Measurements from ENCODE around the gene MAMSTR.
"Not testable (repeated sequence)": the region's sequence is repeated elsewhere in the genome, so short reads cannot be mapped to it uniquely, and the experiment has no call there.

The MAMSTR gene

DNA sequence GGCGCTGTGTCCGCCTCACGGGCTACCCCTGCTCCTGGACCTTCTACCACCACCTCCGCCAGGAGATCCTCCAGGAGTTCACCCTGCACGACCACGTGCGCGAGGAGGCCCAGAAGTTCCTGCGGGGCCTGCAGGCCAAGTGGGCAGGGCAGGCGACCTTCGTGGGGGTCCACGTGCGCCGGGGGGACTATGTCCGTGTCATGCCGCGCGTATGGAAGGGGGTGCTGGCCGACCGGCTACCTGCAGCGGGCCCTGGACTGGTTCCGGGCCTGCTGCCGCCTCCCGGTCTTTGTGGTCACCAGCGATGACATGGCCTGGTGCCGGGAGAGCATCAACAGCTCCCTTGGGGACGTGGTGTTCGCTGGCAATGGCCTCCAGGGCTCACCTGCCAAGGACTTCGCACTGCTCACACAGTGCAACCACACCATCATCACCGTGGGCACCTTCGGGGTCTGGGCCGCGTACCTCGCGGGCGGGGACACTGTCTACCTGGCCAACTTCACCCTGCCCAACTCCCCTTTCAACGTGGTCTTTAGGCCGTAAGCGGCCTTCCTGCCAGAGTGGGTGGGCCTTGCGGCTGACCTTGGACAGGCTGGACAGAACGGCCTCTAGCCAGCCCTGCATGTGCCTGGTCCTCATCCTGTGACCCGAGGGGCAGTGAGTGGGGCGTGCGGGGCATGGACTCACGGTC lies 38.9 kb downstream of the MAMSTR start:
- no peaks in the 10 kb centered on the region for H3K9me2 ChIP-seq (replicated peaks; ENCODE audit: low read depth, low read length)
- no peaks in the 10 kb centered on the region for H3K79me2 ChIP-seq (ENCODE audit: insufficient read depth, low read length)
- H4K20me1 ChIP-seq (ENCODE audit: insufficient read depth, low read length, poor library complexity, severe bottlenecking), result no peaks in the 10 kb centered on the region
- no peaks in the 10 kb centered on the region for H3K27me3 ChIP-seq (ENCODE audit: insufficient read depth, low read length, poor library complexity, severe bottlenecking)
- no peaks in the 10 kb centered on the region for H3F3A ChIP-seq (ENCODE audit: low read depth)
- peaks cover 5% of the 10 kb centered on the region for H3K4me1 ChIP-seq (ENCODE audit: insufficient read depth, low read length, poor library complexity, severe bottlenecking)
- H3K36me3 ChIP-seq (ENCODE audit: insufficient read depth, low read length), result no peaks in the 10 kb centered on the region
- H3K4me2 ChIP-seq (ENCODE audit: low read depth, low read length, poor library complexity, severe bottlenecking), result no peak overlapping the region
- no peak overlapping the region for H3K4me3 ChIP-seq (ENCODE audit: low read length, poor library complexity, severe bottlenecking)
- H3K9me3 ChIP-seq (ENCODE audit: insufficient read depth, low read depth, low read length), result no peaks in the 10 kb centered on the region
- TF ChIP-seq, protein P1, sequence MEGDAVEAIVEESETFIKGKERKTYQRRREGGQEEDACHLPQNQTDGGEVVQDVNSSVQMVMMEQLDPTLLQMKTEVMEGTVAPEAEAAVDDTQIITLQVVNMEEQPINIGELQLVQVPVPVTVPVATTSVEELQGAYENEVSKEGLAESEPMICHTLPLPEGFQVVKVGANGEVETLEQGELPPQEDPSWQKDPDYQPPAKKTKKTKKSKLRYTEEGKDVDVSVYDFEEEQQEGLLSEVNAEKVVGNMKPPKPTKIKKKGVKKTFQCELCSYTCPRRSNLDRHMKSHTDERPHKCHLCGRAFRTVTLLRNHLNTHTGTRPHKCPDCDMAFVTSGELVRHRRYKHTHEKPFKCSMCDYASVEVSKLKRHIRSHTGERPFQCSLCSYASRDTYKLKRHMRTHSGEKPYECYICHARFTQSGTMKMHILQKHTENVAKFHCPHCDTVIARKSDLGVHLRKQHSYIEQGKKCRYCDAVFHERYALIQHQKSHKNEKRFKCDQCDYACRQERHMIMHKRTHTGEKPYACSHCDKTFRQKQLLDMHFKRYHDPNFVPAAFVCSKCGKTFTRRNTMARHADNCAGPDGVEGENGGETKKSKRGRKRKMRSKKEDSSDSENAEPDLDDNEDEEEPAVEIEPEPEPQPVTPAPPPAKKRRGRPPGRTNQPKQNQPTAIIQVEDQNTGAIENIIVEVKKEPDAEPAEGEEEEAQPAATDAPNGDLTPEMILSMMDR (conservative IDR thresholded peaks at IDR 0.05; ENCODE audit: low read length), result no peak
- TF ChIP-seq EZH2phosphoT487 (IDR thresholded peaks at IDR 0.05; ENCODE audit: borderline replicate concordance), result no peak
- H2AFZ ChIP-seq (ENCODE audit: low read length), result no peak overlapping the region
- H3K9ac ChIP-seq (ENCODE audit: low read depth, low read length, poor library complexity, severe bottlenecking), result no peak overlapping the region

DNA sequence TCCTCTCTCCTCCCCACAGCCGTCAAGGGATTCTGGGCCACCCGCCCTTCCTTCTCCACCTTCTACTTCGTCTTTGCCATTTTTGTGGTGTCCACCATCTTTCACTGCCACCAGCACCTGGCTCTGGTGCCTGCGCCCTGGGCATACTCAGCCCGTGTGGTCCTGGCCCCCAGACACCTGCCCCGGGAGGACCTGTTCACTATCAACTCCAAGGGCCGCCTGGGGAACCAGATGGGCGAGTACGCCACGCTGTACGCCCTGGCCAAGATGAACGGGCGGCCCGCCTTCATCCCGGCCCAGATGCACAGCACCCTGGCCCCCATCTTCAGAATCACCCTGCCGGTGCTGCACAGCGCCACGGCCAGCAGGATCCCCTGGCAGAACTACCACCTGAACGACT lies 39.5 kb downstream of the MAMSTR start:
- not testable (repeated sequence) for H2AFZ ChIP-seq (ENCODE audit: low read length); H3K79me2 ChIP-seq (ENCODE audit: insufficient read depth, low read length); H3F3A ChIP-seq (ENCODE audit: low read depth); H3K27me3 ChIP-seq (ENCODE audit: insufficient read depth, low read length, poor library complexity, severe bottlenecking); H3K4me3 ChIP-seq (ENCODE audit: low read length, poor library complexity, severe bottlenecking); H3K36me3 ChIP-seq (ENCODE audit: insufficient read depth, low read length); H3K9ac ChIP-seq (ENCODE audit: low read depth, low read length, poor library complexity, severe bottlenecking); H4K20me1 ChIP-seq (ENCODE audit: insufficient read depth, low read length, poor library complexity, severe bottlenecking); H3K4me2 ChIP-seq (ENCODE audit: low read depth, low read length, poor library complexity, severe bottlenecking); H3K9me3 ChIP-seq (ENCODE audit: insufficient read depth, low read depth, low read length); H3K9me2 ChIP-seq (replicated peaks; ENCODE audit: low read depth, low read length); H3K4me1 ChIP-seq (ENCODE audit: insufficient read depth, low read length, poor library complexity, severe bottlenecking)

DNA sequence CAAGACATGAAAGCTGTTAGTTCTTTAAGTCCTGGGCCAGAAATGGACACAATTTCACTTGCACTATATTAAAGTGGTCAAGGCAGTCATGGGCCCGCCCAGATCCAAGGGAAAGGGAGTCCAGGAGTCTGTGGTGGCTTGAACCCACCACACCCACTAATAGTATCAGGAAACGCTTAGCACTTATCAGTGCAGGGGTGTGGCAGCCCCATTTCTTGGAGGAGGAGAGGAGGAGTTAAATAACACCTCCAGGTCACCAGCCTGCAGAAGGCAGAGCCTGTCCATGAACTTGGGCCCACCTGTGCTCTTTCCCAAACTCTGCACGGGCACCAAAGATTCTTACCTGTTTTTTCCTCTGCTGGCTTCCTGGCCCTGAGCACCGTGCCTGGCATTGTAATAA lies 41.3 kb downstream of the MAMSTR start:
- H3K27me3 ChIP-seq (ENCODE audit: insufficient read depth, low read length, poor library complexity, severe bottlenecking), result no peaks in the 10 kb centered on the region
- H3K4me1 ChIP-seq (ENCODE audit: insufficient read depth, low read length, poor library complexity, severe bottlenecking), result peaks cover 5% of the 10 kb centered on the region
- no peaks in the 10 kb centered on the region for H3K9me3 ChIP-seq (ENCODE audit: insufficient read depth, low read depth, low read length)
- H3K9ac ChIP-seq (ENCODE audit: low read depth, low read length, poor library complexity, severe bottlenecking), result no peak overlapping the region
- no peak overlapping the region for H3K4me2 ChIP-seq (ENCODE audit: low read depth, low read length, poor library complexity, severe bottlenecking)
- H3F3A ChIP-seq (ENCODE audit: low read depth), result no peaks in the 10 kb centered on the region
- H3K36me3 ChIP-seq (ENCODE audit: insufficient read depth, low read length), result no peaks in the 10 kb centered on the region
- H4K20me1 ChIP-seq (ENCODE audit: insufficient read depth, low read length, poor library complexity, severe bottlenecking), result no peaks in the 10 kb centered on the region
- no peaks in the 10 kb centered on the region for H3K9me2 ChIP-seq (replicated peaks; ENCODE audit: low read depth, low read length)
- H2AFZ ChIP-seq (ENCODE audit: low read length), result no peak overlapping the region
- no peaks in the 10 kb centered on the region for H3K79me2 ChIP-seq (ENCODE audit: insufficient read depth, low read length)
- TF ChIP-seq, protein P1 (conservative IDR thresholded peaks at IDR 0.05; ENCODE audit: low read length), result no peak
- TF ChIP-seq EZH2phosphoT487 (IDR thresholded peaks at IDR 0.05; ENCODE audit: borderline replicate concordance), result no peak
- no peak overlapping the region for H3K4me3 ChIP-seq (ENCODE audit: low read length, poor library complexity, severe bottlenecking)

DNA sequence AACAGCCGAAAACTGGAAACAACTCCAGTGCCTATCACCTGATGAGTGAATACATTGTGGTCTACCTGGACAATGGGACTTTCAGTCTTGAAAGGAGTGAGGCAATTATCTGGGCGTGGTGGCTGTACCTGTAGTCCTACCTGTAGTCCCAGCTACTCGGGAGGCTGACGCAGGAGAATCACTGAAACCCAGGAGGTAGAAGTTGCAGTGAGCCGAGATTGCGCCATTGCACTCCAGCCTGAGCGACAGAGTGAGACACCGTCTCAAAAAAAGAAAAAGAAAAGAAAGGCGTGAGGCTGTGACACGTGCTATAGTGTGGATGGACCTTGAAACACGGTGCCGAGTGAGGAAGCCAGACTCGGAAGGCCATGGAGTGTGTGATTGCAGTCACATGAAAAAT lies 42.6 kb downstream of the MAMSTR start:
- no peaks in the 10 kb centered on the region for H3K9me2 ChIP-seq (replicated peaks; ENCODE audit: low read depth, low read length)
- no peak overlapping the region for H2AFZ ChIP-seq (ENCODE audit: low read length)
- H3K4me2 ChIP-seq (ENCODE audit: low read depth, low read length, poor library complexity, severe bottlenecking), result no peak overlapping the region
- H3K36me3 ChIP-seq (ENCODE audit: insufficient read depth, low read length), result no peaks in the 10 kb centered on the region
- H3K9ac ChIP-seq (ENCODE audit: low read depth, low read length, poor library complexity, severe bottlenecking), result no peak overlapping the region
- H3K9me3 ChIP-seq (ENCODE audit: insufficient read depth, low read depth, low read length), result no peaks in the 10 kb centered on the region
- no peak for TF ChIP-seq EZH2phosphoT487 (IDR thresholded peaks at IDR 0.05; ENCODE audit: borderline replicate concordance)
- TF ChIP-seq, protein P1 (conservative IDR thresholded peaks at IDR 0.05; ENCODE audit: low read length), result no peak
- H3K4me3 ChIP-seq (ENCODE audit: low read length, poor library complexity, severe bottlenecking), result no peak overlapping the region
- no peaks in the 10 kb centered on the region for H3K79me2 ChIP-seq (ENCODE audit: insufficient read depth, low read length)
- H4K20me1 ChIP-seq (ENCODE audit: insufficient read depth, low read length, poor library complexity, severe bottlenecking), result no peaks in the 10 kb centered on the region
- H3K27me3 ChIP-seq (ENCODE audit: insufficient read depth, low read length, poor library complexity, severe bottlenecking), result no peaks in the 10 kb centered on the region
- H3K4me1 ChIP-seq (ENCODE audit: insufficient read depth, low read length, poor library complexity, severe bottlenecking), result peaks cover 5% of the 10 kb centered on the region
- no peaks in the 10 kb centered on the region for H3F3A ChIP-seq (ENCODE audit: low read depth)
